HTR-8/SVneo (cell line): ENCODE results near the gene VPS8.

ENCODE experiments used
- DNase-seq: peaks from one replicate; pipeline ENCODE4 v3.0.0; 2011; ENCODE audit warnings: low spot score, mixed read lengths; ENCODE audit not compliant: insufficient read length
- FAIRE-seq: peaks from 2 replicates; lab custom pipeline; 2011; peaks lifted over from hg19 to GRCh38; lab: Jason Lieb, UNC

VPS8 gene

GRCh38 chr3:184783319-184783718 is 28.6 kb upstream of the VPS8 start:
- DNase-seq (no peak), FAIRE-seq (no peak)

- DNase-seq, result no peak
These were observed 27.1 kb upstream of the VPS8 start for GRCh38 chr3:184784731-184785500.

GRCh38 chr3:184785890-184786279 is 26.1 kb upstream of the VPS8 start:
- FAIRE-seq, result no peak

More at GRCh38 chr3:184784731-184785500, 27.1 kb upstream of the VPS8 start:
- FAIRE-seq, result no peak

GRCh38 chr3:184786280-184786941 is 25.6 kb upstream of the VPS8 start:
- FAIRE-seq, result peak; percentile 9
- peak; percentile 59 for DNase-seq

More at GRCh38 chr3:184785890-184786279, 26.1 kb upstream of the VPS8 start:
- DNase-seq, result no peak

- no peak for FAIRE-seq
These were observed 23.2 kb upstream of the VPS8 start for GRCh38 chr3:184788751-184789150.

GRCh38 chr3:184789314-184789998 is 22.5 kb upstream of the VPS8 start:
- FAIRE-seq, result no peak
- no peak for DNase-seq

More at GRCh38 chr3:184788751-184789150, 23.2 kb upstream of the VPS8 start:
- DNase-seq, result peak; percentile 73

- no peak for FAIRE-seq
- DNase-seq, result no peak
These were observed 20.8 kb upstream of the VPS8 start for GRCh38 chr3:184791171-184791570.

GRCh38 chr3:184795522-184796190 is 16.3 kb upstream of the VPS8 start:
- FAIRE-seq (no peak), DNase-seq (no peak)

GRCh38 chr3:184796551-184796950 is 15.4 kb upstream of the VPS8 start:
- DNase-seq, result no peak
- no peak for FAIRE-seq

GRCh38 chr3:184796954-184797353 is 15.0 kb upstream of the VPS8 start:
- no peak for FAIRE-seq
- no peak for DNase-seq

- DNase-seq (no peak), FAIRE-seq (no peak)
These were observed 13.8 kb upstream of the VPS8 start for GRCh38 chr3:184798120-184798519.

GRCh38 chr3:184800349-184800930 is 11.5 kb upstream of the VPS8 start:
- FAIRE-seq, result no peak

GRCh38 chr3:184801241-184801785 is 10.7 kb upstream of the VPS8 start:
- FAIRE-seq (no peak), DNase-seq (no peak)

More at GRCh38 chr3:184800349-184800930, 11.5 kb upstream of the VPS8 start:
- no peak for DNase-seq

- no peak for FAIRE-seq
- no peak for DNase-seq
These were observed 9.8 kb upstream of the VPS8 start for GRCh38 chr3:184802150-184802549.

- FAIRE-seq (no peak), DNase-seq (no peak)
These were observed 7.2 kb upstream of the VPS8 start for GRCh38 chr3:184804801-184805200.

GRCh38 chr3:184805351-184806038 is 6.5 kb upstream of the VPS8 start:
- FAIRE-seq, result no peak
- no peak for DNase-seq

- FAIRE-seq, result no peak
- DNase-seq, result no peak
These were observed 5.2 kb upstream of the VPS8 start for GRCh38 chr3:184806567-184807271.

- DNase-seq (no peak), FAIRE-seq (no peak)
These were observed 4.4 kb upstream of the VPS8 start for GRCh38 chr3:184807549-184807948.

GRCh38 chr3:184808021-184808420 is 3.9 kb upstream of the VPS8 start:
- DNase-seq (no peak), FAIRE-seq (no peak)
